Panc1 (cell line): ENCODE data around the gene CPSF3. TPM values are rescaled to one million over a fixed set of nuclear protein-coding genes. Genes with fewer than 3 reads are reported as not detected.
A peak's percentile ranks its signal among the peaks of the same experiment; 100 is the strongest.

Source experiments
- ATAC-seq: fragments of 200-7000 bp; cut with Tn5 transposase; 2 replicates; pipeline ENCODE4 v1.9.1; 2020; ENCODE audit warnings: mild to moderate bottlenecking, moderate library complexity
- BruUV-seq: library from RNA; stranded (reverse); fragments of 400-500 nt; replicated peaks from 2 replicates; lab custom pipeline; 2021; lab: Mats Ljungman, UMichigan
- CTCF ChIA-PET: fragments of 300-600 bp; sonication (Branson Sonifier 250); formaldehyde crosslinking; loops from one replicate; lab custom pipeline; 2022; ENCODE audit warnings: antibody characterized with exemption; lab: Charles Lee
- POLR2A ChIA-PET: fragments of 300-600 bp; sonication (Branson Sonifier 250); formaldehyde crosslinking; loops from one replicate; lab custom pipeline; 2022; ENCODE audit warnings: antibody characterized with exemption; lab: Charles Lee
- DNase-seq: peaks from one replicate; pipeline ENCODE4 v3.0.0-alpha.2; 2010; ENCODE audit warnings: low read depth, low spot score
- H3K27ac ChIP-seq: 2 replicates; pipeline ENCODE4 v1.5.1; 2011; ENCODE audit warnings: mild to moderate bottlenecking, low read length, inconsistent platforms
- H3K27me3 ChIP-seq: fragments of 200-500 bp; sonication (Bioruptor generic); 2 replicates; pipeline ENCODE4 v1.6.0; 2014; ENCODE audit warnings: low read length, inconsistent platforms; ENCODE audit not compliant: control insufficient read depth, insufficient read depth
- H3K36me3 ChIP-seq: fragments of 200-500 bp; sonication (Bioruptor generic); 2 replicates; pipeline ENCODE4 v1.5.1; 2014; ENCODE audit warnings: inconsistent platforms, mild to moderate bottlenecking, low read length, moderate library complexity; ENCODE audit not compliant: control insufficient read depth, insufficient read depth
- H3K4me1 ChIP-seq: 2 replicates; pipeline ENCODE4 v1.5.1; 2011; ENCODE audit warnings: inconsistent platforms, mild to moderate bottlenecking, low read length, moderate library complexity; ENCODE audit not compliant: control insufficient read depth, insufficient read depth
- H3K4me3 ChIP-seq, 2 experiments: 2 replicates each; pipeline ENCODE4 v1.5.1; 2011 to 2012; ENCODE audit warnings: low read depth in 2 of 2, low read length in 2 of 2, mild to moderate bottlenecking in 2 of 2, inconsistent platforms in 1 of 2, moderate library complexity in 1 of 2
- H3K9me3 ChIP-seq: fragments of 200-500 bp; sonication (Bioruptor generic); 2 replicates; pipeline ENCODE4 v1.5.1; 2014; ENCODE audit warnings: low read depth, mild to moderate bottlenecking, inconsistent platforms, low read length, moderate library complexity; ENCODE audit not compliant: control insufficient read depth, insufficient read depth
- POLR2AphosphoS5 ChIP-seq: IDR thresholded peaks from 2 replicates; pipeline ENCODE4 v1.6.1; 2012; ENCODE audit warnings: mild to moderate bottlenecking, low read depth, low read length, moderate library complexity
- SIN3A ChIP-seq: IDR thresholded peaks from 2 replicates; pipeline ENCODE4 v1.6.1; 2012; ENCODE audit warnings: low read depth, mild to moderate bottlenecking, low read length, moderate library complexity, borderline replicate concordance; ENCODE audit not compliant: insufficient read depth
- TCF7L2 ChIP-seq: IDR thresholded peaks from 2 replicates; pipeline ENCODE4 v1.6.1; 2011; ENCODE audit warnings: mild to moderate bottlenecking, low read depth, low read length, inconsistent platforms
- in situ Hi-C: cut with HindIII; loops from 2 replicates; pipeline ENCODE4 v1.10.0; 2016; ENCODE audit warnings: low sequenced_read_pairs, low pct_unique_long_range_greater_than_20kb
- intact Hi-C: fragments of 100-400 bp; cut with micrococcal nuclease; formaldehyde crosslinking; loops from one replicate; pipeline ENCODE4 v1.10.0; 2022; ENCODE audit not compliant: unreplicated experiment
- total RNA-seq: library from RNA; stranded (reverse); gene quantifications from one replicate; pipeline ENCODE4 v1.2.1, GENCODE V29; 2021; ENCODE audit not compliant: unreplicated experiment
- TF ChIP-seq, protein P1 (sequence below): fragments of 450-650 bp; IDR thresholded peaks from 2 replicates; pipeline ENCODE4 v1.5.1; 2017; ENCODE audit warnings: mild to moderate bottlenecking
- TF ChIP-seq, protein P2 (sequence below), 2 experiments: IDR thresholded peaks; 2 replicates each; pipeline ENCODE4 v1.6.1; 2011 to 2012; ENCODE audit warnings: low read depth in 2 of 2, control low read depth in 1 of 2, low read length in 1 of 2, mild to moderate bottlenecking in 1 of 2, moderate library complexity in 1 of 2; ENCODE audit not compliant: insufficient read depth in 1 of 2

The CPSF3 gene
- total RNA-seq, 1 experiment from 2014 or later, result 54.1 TPM

GRCh38 chr2:9388199-9388681 lies 35.2 kb upstream of the CPSF3 start:
- intact Hi-C loops (no loop called here), in situ Hi-C loops (no loop called here)
- no TSS peak for BruUV-seq
- ATAC-seq (no peak), DNase-seq (no peak)
- no peak overlapping the region for H3K27ac ChIP-seq
- no peaks in the 10 kb centered on the region for H3K9me3 ChIP-seq
- ChIA-PET POLR2A (no interaction called here), CTCF (no interaction called here)
- TF ChIP-seq POLR2AphosphoS5 (no peak), TCF7L2 (no peak), SIN3A (no peak)
- TF ChIP-seq, protein P1, sequence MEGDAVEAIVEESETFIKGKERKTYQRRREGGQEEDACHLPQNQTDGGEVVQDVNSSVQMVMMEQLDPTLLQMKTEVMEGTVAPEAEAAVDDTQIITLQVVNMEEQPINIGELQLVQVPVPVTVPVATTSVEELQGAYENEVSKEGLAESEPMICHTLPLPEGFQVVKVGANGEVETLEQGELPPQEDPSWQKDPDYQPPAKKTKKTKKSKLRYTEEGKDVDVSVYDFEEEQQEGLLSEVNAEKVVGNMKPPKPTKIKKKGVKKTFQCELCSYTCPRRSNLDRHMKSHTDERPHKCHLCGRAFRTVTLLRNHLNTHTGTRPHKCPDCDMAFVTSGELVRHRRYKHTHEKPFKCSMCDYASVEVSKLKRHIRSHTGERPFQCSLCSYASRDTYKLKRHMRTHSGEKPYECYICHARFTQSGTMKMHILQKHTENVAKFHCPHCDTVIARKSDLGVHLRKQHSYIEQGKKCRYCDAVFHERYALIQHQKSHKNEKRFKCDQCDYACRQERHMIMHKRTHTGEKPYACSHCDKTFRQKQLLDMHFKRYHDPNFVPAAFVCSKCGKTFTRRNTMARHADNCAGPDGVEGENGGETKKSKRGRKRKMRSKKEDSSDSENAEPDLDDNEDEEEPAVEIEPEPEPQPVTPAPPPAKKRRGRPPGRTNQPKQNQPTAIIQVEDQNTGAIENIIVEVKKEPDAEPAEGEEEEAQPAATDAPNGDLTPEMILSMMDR, result no peak
- TF ChIP-seq, protein P2, sequence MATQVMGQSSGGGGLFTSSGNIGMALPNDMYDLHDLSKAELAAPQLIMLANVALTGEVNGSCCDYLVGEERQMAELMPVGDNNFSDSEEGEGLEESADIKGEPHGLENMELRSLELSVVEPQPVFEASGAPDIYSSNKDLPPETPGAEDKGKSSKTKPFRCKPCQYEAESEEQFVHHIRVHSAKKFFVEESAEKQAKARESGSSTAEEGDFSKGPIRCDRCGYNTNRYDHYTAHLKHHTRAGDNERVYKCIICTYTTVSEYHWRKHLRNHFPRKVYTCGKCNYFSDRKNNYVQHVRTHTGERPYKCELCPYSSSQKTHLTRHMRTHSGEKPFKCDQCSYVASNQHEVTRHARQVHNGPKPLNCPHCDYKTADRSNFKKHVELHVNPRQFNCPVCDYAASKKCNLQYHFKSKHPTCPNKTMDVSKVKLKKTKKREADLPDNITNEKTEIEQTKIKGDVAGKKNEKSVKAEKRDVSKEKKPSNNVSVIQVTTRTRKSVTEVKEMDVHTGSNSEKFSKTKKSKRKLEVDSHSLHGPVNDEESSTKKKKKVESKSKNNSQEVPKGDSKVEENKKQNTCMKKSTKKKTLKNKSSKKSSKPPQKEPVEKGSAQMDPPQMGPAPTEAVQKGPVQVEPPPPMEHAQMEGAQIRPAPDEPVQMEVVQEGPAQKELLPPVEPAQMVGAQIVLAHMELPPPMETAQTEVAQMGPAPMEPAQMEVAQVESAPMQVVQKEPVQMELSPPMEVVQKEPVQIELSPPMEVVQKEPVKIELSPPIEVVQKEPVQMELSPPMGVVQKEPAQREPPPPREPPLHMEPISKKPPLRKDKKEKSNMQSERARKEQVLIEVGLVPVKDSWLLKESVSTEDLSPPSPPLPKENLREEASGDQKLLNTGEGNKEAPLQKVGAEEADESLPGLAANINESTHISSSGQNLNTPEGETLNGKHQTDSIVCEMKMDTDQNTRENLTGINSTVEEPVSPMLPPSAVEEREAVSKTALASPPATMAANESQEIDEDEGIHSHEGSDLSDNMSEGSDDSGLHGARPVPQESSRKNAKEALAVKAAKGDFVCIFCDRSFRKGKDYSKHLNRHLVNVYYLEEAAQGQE (IDR thresholded peaks at IDR 0.05; ENCODE audit: insufficient read depth in 1 of 2, low read depth in 2 of 2, low read length in 1 of 2), result no peak
- no peaks in the 10 kb centered on the region; the same call in 1 of the 2 replicates for H3K4me1 ChIP-seq
- H3K4me3 ChIP-seq, result no peak overlapping the region
- H3K27me3 ChIP-seq, result no peaks in the 10 kb centered on the region
- peaks cover 22% of the 10 kb centered on the region for H3K36me3 ChIP-seq

DNA sequence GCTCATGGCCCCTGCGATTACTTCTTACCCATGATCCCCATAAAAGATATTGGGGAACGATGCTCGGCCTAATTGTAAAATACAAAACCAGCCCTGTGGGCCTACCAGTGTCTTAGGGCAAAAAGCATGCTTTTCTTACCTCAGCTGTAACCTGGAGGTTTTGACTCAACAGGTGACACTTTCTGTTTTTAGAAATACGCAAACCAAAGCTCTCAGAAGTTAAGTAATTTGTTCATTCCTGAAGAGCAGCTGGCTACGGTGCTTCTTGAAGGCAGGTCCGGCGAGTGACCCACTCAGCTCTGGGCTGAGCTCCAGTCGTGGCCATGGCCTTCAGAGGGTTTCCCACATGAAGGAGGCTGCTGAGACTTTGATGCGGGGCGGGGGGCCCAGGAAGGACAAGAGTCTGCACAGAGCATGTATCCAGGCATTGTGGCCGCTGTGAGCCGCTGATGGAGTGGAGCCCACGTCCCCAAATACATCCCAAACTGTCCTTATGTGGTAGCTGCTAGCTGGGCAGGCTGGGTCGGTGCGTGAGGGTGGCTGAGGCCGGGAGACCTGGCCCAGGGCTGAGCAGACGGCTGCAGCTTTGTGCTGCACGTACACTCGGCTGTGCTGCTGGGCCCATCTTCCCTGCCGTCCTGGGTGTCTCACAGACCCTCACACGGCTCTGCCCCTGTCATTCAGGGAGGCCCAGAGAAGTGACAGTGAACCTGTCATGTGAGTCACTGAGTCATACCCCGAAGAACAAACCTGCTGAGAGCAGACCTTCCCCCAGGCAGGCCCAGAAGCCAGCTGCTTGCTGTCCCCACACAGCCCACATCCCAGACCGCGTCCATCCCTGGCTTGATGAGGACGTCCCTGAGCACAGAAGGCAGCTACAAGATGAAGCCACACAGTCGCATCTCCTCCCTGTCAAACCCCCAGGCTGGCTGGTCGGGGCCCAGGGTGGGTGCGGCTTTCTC lies 34.2 kb upstream of the CPSF3 start:
- Histone ChIP-seq H3K27ac (no peak overlapping the region), H3K4me1 (no peaks in the 10 kb centered on the region; the same call in 1 of the 2 replicates), H3K36me3 (peaks cover 25% of the 10 kb centered on the region), H3K27me3 (no peaks in the 10 kb centered on the region), H3K9me3 (no peaks in the 10 kb centered on the region), H3K4me3 (no peak overlapping the region)
- in situ Hi-C loops, result no loop called here
- DNase-seq (no peak), ATAC-seq (peak; percentile 42; the same call in 1 of the 2 replicates)
- no TSS peak for BruUV-seq
- ChIA-PET POLR2A (no interaction called here), CTCF (no interaction called here)
- intact Hi-C loops, result no loop called here
- TF ChIP-seq TCF7L2 (no peak), POLR2AphosphoS5 (no peak), SIN3A (no peak)
- TF ChIP-seq, protein P2 (IDR thresholded peaks at IDR 0.05; ENCODE audit: insufficient read depth in 1 of 2, low read depth in 2 of 2, low read length in 1 of 2), result no peak
- TF ChIP-seq, protein P1, result no peak
